ENCODE results near the gene MSI2. TPM values are rescaled to one million over a fixed set of nuclear protein-coding genes. Genes with fewer than 3 reads are reported as not detected.

Gene MSI2
- total RNA-seq, 2 donors from 2014 or later: 30.1 to 41.1 TPM

- H3K36me3 ChIP-seq: peaks cover 19% of the 10 kb centered on the region
- H3K4me1 ChIP-seq: peaks cover 0 to 31% of the 10 kb centered on the region in 2 donors
- no peak overlapping the region for H3K27ac ChIP-seq
- no peak for DNase-seq (ENCODE audit: low spot score)
- no peak overlapping the region for H3K4me3 ChIP-seq
- H3K27me3 ChIP-seq: no peaks in the 10 kb centered on the region
- TF ChIP-seq CTCF (IDR thresholded peaks at IDR 0.05): no peak
- no peaks in the 10 kb centered on the region for H3K9me3 ChIP-seq
These were observed 3.5 kb downstream of the MSI2 start for GRCh38 chr17:57259817-57260216.

GRCh38 chr17:57260325-57261083 is 4.2 kb downstream of the MSI2 start:
- Histone ChIP-seq H3K27ac (no peak overlapping the region), H3K36me3 (peaks cover 19% of the 10 kb centered on the region)

GRCh38 chr17:57261084-57261461 is 4.8 kb downstream of the MSI2 start:
- Histone ChIP-seq H3K36me3 (peaks cover 19% of the 10 kb centered on the region), H3K27ac (no peak overlapping the region), H3K9me3 (no peaks in the 10 kb centered on the region), H3K4me3 (no peak overlapping the region), H3K27me3 (no peaks in the 10 kb centered on the region), H3K4me1 (peaks cover 0 to 25% of the 10 kb centered on the region in 2 donors)
- DNase-seq (ENCODE audit: low spot score): no peak
- TF ChIP-seq CTCF (IDR thresholded peaks at IDR 0.05): no peak

More at GRCh38 chr17:57260325-57261083, 4.2 kb downstream of the MSI2 start:
- Histone ChIP-seq H3K4me3 (no peak overlapping the region), H3K4me1 (peaks cover 0 to 25% of the 10 kb centered on the region in 2 donors), H3K9me3 (no peaks in the 10 kb centered on the region), H3K27me3 (no peaks in the 10 kb centered on the region)
- DNase-seq (ENCODE audit: low spot score): no peak
- no peak for TF ChIP-seq CTCF (IDR thresholded peaks at IDR 0.05)

DNA sequence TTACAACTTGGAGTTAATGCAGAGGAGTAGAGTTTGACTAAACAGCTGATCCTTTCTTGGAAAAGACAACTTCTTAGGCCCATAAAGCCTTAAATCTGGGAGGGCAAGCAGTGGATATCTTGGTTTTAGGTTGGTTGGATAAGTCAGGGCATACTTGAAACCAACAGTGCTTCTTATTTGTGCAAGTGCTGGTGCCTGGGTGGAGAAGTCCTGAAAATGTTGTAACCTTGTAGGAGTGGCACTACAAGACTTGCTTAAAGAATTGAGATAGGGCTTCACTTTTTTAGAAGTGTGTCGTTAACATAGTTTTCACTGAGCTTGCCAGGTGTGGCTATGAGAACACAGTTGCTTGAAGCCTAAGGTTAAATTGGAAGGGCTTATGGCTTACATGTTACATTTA is 6.2 kb downstream of the MSI2 start:
- H3K4me3 ChIP-seq: no peak overlapping the region
- no peaks in the 10 kb centered on the region for H3K9me3 ChIP-seq
- no peak for DNase-seq (ENCODE audit: low spot score)
- peaks cover 27% of the 10 kb centered on the region for H3K36me3 ChIP-seq
- H3K27ac ChIP-seq: no peak overlapping the region
- peaks cover 0 to 25% of the 10 kb centered on the region in 2 donors for H3K4me1 ChIP-seq
- H3K27me3 ChIP-seq: no peaks in the 10 kb centered on the region
- no peak for TF ChIP-seq CTCF (IDR thresholded peaks at IDR 0.05)

GRCh38 chr17:57264250-57264649 is 7.9 kb downstream of the MSI2 start:
- H3K36me3 ChIP-seq: peaks cover 33% of the 10 kb centered on the region
- DNase-seq (ENCODE audit: low spot score): no peak
- no peak overlapping the region for H3K4me3 ChIP-seq
- TF ChIP-seq CTCF (IDR thresholded peaks at IDR 0.05): no peak
- H3K27ac ChIP-seq: no peak overlapping the region
- no peaks in the 10 kb centered on the region for H3K27me3 ChIP-seq
- H3K9me3 ChIP-seq: no peaks in the 10 kb centered on the region
- H3K4me1 ChIP-seq: peaks cover 0 to 9% of the 10 kb centered on the region in 2 donors

DNA sequence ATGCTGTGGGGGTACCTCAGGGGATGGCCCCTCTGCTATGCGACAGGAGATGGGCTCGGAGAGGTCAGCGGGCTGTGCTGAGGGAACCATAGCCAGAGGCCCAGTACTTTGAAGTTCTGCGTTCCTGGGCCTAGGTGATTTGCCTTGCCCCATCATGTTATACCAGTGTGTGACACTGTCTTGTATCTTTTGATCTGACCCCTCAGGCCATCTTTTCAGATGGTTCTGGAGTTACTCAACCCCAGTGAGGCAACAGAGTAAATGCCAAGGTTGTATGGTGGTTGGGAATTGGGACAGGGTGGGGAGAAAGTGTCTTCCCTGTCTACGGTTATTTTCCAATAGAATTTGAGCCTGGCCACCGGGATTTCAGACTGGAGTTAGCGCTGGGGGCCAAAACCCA is 8.5 kb downstream of the MSI2 start:
- Histone ChIP-seq H3K27me3 (no peaks in the 10 kb centered on the region), H3K9me3 (no peaks in the 10 kb centered on the region), H3K4me1 (peaks cover 0 to 4% of the 10 kb centered on the region in 2 donors), H3K36me3 (peaks cover 34% of the 10 kb centered on the region), H3K27ac (no peak overlapping the region), H3K4me3 (no peak overlapping the region)
- DNase-seq (ENCODE audit: low spot score): no peak
- no peak for TF ChIP-seq CTCF (IDR thresholded peaks at IDR 0.05)

Data from right atrium auricular region (tissue), 2 donors.